ENCODE data around the gene OSGIN1.

- TF ChIP-seq CTCF (IDR thresholded peaks at IDR 0.05) (no peak), ZFX (IDR thresholded peaks at IDR 0.05; ENCODE audit: borderline replicate concordance) (no peak)
Measured at GRCh38 chr16:83915081-83915480, 38.0 kb upstream of the OSGIN1 start.
